ENCODE measurements around the gene RAB20.
"Not testable (repeated sequence)": the region's sequence is repeated elsewhere in the genome, so short reads cannot be mapped to it uniquely, and the experiment has no call there.

Gene RAB20

GRCh38 chr13:110561344-110562035 lies at the start of gene RAB20:
RAB20 (minus strand) TSS chr13:110561722; CDS start chr13:110561519, 203 bp downstream.
- peak; percentile 79 for DNase-seq

GRCh38 chr13:110610955-110611595 lies 49.6 kb upstream of the RAB20 start:
- DNase-seq = no peak

GRCh38 chr13:110607675-110608224 lies 46.2 kb upstream of the RAB20 start:
- no peak for DNase-seq

- not testable (repeated sequence) for DNase-seq
Measured at GRCh38 chr13:110606281-110606680, 44.8 kb upstream of the RAB20 start.

- no peak for DNase-seq
Measured at GRCh38 chr13:110605132-110605531, 43.6 kb upstream of the RAB20 start.

GRCh38 chr13:110600980-110601379 lies 39.5 kb upstream of the RAB20 start:
- no peak for DNase-seq

- no peak for DNase-seq
Measured at GRCh38 chr13:110600261-110600819, 38.8 kb upstream of the RAB20 start.

GRCh38 chr13:110597041-110597689 lies 35.6 kb upstream of the RAB20 start:
- DNase-seq = no peak

- DNase-seq = peak; percentile 76
Measured at GRCh38 chr13:110593430-110594130, 32.1 kb upstream of the RAB20 start.

- DNase-seq = no peak
Measured at GRCh38 chr13:110592665-110593064, 31.1 kb upstream of the RAB20 start.

- DNase-seq = no peak
Measured at GRCh38 chr13:110590577-110590976, 29.1 kb upstream of the RAB20 start.

GRCh38 chr13:110589793-110590390 lies 28.4 kb upstream of the RAB20 start:
- DNase-seq = no peak

GRCh38 chr13:110583178-110583865 lies 21.8 kb upstream of the RAB20 start:
- DNase-seq = no peak

- DNase-seq = no peak
Measured at GRCh38 chr13:110582421-110582954, 21.0 kb upstream of the RAB20 start.

GRCh38 chr13:110581506-110582185 lies 20.1 kb upstream of the RAB20 start:
- DNase-seq = no peak

- DNase-seq = no peak
Measured at GRCh38 chr13:110580800-110581199, 19.3 kb upstream of the RAB20 start.

- DNase-seq = no peak
Measured at GRCh38 chr13:110578363-110578762, 16.8 kb upstream of the RAB20 start.

- DNase-seq = no peak
Measured at GRCh38 chr13:110576736-110577476, 15.4 kb upstream of the RAB20 start.

- DNase-seq = no peak
Measured at GRCh38 chr13:110576070-110576394, 14.5 kb upstream of the RAB20 start.

All from NCI-H69 (cell line).